GM19468 (cell line): ENCODE results near the gene HHATL.

Source experiments
- ATAC-seq: cut with Tn5 transposase; IDR thresholded peaks from one replicate; pipeline ENCODE4 v1.9.1; 2021; ENCODE audit warnings: mild to moderate bottlenecking, moderate library complexity, moderate number of reproducible peaks; ENCODE audit not compliant: unreplicated experiment; ENCODE audit errors: extremely low read depth

The HHATL gene

GRCh38 chr3:42656680-42657610, 45.7 kb downstream of the HHATL start:
- ATAC-seq = no peak

DNA sequence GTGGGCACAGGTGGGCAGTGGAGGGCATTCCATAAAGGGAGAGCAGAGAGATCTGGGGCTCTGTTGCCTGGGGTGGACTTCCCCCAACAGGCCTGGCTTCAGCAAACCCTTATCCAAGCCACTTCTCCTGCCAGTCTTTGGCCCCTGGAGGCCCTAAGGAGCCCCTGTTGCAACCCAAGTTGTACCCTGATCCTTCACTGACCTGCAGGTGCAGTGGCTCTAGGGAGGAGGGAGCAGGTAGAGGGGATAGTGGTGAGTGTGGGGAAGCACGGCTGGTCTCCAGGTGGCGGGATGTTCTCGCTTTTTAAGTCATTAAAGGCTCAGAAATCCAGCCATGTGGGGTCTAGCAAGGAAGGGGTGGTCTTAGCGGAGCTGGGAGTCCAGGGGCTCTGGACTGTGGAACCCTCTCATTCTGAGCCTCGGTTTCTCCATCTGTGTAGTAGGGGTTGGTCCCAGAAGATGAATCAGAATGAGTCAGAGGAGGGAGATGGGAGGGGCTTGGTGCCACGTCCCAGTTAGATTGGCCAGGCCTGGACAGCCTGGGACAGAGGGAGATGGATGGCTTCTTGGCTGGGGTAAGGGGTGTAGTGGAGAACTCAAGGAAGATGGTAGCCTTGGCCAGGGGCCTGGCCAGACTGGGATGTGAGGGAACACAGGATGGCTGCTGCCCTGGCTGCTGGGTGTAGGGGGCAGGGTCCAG, 46.5 kb downstream of the HHATL start:
- ATAC-seq = no peak

DNA sequence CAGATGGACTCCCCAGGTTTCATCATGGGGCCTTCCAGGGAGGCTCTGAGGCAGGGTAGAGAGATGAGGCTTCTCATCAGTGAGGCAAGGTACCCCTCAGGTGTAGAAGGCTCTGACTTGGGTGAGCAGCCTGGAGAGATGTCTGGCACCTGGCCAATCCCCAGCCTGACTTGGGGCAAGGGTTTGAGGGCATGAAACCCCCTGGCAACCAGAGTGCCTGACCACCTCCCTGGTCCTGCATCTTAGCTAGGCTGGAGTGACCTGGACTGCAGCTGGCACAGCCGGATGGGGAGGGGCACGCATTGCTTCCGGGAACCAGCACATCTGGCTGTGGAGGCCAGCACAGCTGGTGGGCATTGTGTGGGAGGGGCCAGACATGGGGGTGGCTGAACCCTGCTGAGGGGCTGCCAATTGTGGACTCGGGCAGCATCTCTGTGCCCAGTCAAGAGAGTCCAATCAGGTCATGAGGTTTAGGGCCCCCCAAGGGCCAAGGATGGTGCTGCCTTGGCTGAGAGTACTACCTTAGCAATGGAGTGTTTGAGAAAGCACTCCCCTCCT, 47.2 kb downstream of the HHATL start:
- ATAC-seq = no peak

DNA sequence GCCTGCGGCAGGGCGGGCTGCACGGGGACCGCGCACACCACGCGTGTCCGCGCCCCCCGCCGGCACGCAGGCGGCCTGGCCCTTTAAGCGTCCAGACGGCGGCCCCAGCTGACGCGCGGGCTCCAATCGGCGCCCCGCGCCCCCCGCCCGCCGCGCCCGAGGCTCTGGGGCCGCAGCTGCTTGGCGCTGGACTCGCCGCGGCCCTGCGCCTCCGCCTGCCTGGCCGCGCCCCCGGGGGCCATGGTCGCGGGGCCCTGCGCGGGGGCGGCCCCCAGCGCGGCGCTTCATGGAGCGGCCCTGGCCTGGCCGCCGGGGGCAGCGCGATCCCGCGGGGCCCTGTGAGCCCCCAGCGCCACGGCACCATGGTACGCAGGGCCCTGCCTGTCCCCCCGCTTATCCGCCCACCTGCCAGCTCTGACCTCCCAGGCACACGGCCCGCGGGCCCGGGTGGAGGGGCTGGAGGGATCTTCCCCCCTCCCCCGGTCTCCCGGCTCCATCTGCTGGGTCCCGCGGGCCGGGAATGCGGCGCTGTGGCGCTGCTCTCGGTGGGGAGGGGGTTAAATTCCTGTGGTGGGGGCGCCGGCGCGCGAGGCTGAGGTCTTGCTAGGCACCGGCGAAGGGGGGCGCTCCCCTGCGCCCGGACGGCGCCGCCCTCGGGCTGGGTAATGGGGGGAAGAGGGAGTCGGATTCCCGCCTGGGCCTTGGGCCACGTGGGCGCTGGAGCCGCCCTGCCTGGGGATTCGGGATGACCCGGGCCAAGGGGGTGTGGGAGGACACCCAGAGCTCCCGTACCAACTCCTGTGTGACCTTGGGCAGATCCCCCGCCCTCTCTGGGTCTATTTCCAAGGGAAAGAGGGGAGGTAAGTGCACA, 48.0 kb downstream of the HHATL start:
- ATAC-seq = no peak

DNA sequence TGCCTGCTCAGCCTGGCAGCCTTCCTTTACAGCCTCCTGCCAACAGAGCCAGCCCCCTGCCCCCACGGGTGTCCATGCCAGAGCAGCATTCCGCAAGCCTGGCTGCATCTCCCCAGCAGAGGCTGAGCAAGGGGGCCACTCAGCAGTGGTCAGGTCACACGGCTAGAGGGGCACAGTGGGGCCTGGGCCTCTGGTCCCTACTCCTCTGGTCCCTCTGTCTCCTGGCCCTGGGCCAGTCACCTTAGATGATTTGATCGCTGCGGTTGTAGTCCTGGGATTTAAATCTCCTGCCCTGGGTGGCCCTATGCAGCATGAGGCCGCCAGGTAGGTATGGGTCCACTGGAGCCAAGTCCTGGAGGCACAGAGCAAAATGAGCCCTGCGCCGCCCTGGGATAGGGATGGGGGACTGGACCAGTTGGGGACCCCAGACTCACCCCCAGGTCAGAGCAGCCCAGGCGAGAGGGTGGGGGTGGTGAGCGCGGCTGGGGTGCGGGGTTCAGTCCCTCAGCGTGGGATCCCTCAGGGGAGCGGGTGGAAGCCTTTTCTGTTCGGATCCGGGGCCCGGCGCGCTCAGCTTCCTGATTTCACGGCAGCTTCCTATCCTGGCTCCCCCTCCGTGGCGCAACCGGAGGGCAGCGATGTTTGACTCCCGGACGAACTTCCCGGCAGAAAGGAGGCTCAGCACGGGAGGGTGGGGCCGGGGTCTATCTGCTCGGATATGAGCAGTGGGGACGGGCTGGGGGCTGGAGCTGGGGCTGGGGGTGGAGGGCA, 48.9 kb downstream of the HHATL start, which contains the start of gene ZBTB47:
TSS of gene ZBTB47 (plus strand) at position 138 of the 771 bp plus-strand sequence. CDS start 4,659 bp downstream, outside the sequence.
- no peak for ATAC-seq

- ATAC-seq = no peak
Measured at GRCh38 chr3:42653303-42653559, 49.4 kb downstream of the HHATL start.

- ATAC-seq = no peak
Measured at GRCh38 chr3:42652611-42653302, 49.8 kb downstream of the HHATL start.

GRCh38 chr3:42652251-42652610, 50.4 kb downstream of the HHATL start:
- no peak for ATAC-seq

- no peak for ATAC-seq
Measured at GRCh38 chr3:42651248-42652091, 51.1 kb downstream of the HHATL start.

DNA sequence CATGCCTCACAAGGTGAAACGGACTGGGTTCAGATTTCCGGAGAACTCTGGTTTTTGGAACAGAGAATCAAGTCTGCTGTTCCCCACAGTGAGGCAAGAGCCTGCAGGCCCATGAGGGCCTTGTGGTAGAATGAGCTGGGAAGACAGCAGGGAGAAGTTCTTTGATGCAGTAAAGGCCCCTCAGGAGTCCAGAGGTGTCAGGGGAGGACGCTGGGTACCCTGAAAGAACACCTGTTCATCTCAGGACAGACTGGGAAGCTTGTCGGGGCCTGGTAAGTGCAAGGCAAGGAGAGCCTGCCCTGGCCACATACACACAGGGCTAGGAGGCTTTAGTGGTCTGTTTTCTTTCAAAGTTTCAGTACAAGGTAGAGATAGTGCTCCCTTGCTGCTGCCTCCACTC, 52.8 kb downstream of the HHATL start:
- no peak for ATAC-seq

DNA sequence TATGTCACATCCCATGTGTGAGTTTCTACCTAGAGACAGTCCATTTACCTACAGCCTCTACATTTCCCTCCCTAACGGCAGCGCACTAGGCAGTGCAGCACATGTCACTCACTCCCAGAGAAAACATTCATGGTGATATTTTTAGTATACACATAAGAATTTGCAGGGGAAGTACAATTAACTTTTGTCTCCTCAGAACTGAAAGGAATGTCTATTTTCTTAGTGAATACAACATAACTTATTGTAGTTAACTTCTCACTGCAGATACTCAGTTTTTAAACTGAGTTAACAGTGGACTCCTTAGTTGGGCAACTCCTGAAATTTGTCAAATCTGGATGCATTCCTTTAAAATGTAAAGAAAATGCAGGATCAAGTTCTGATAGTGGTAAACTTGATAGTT, 53.6 kb downstream of the HHATL start:
- ATAC-seq = no peak

DNA sequence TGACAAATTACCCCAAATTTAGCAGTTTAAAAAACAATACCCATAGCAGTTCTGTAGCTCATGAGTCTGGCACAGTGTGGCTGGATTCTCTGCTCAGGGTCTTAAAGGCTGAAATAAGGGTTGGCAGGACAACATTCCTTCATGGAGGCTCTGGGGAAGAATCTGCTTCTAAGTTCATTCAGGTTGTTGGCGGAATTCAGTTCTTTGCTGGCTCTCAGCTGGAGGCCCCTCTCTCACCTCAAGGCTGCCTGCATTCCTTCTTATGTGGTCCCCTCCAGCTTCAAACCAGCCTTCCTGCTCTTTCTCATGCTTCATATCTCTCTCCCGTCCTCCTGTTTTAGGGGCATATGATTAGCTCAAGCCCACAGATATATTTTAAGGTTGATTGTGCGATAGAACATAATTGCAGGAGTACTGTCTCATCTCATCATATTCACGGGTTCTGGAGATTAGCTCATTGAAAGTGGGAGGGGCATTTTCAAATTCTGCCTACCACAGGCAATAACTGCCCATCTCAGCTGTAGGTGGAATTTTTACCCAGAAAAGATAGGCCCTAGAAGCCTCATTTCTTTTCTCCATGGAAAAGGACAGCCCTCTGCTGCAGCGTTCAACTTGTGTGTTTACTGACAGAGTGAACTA, 54.7 kb downstream of the HHATL start:
- ATAC-seq = no peak
